Gastrocnemius medialis (tissue), 4 donors: ENCODE results near the gene THADA. TPM values are rescaled to one million over a fixed set of nuclear protein-coding genes. Genes with fewer than 3 reads are reported as not detected.

ENCODE experiments used
- ATAC-seq, 2 donors: fragments of 150-250 bp; one replicate each; pipeline ENCODE4 v1.9.1; 2016
- DNase-seq, 2 donors: peaks; one replicate each; pipeline ENCODE4 v3.0.0-alpha.2; 2019
- H3K27ac ChIP-seq, 4 donors: fragments of 200-600 bp; sonication (generic); 1 replicate in 1 of 4; 2 replicates in 3 of 4; pipeline ENCODE4 v1.5.1; 2016 to 2018; ENCODE audit warnings: mild to moderate bottlenecking in 2 of 4, moderate library complexity in 1 of 4
- H3K27me3 ChIP-seq, 3 donors: fragments of 200-600 bp; sonication (generic) in 2 of 3; 1 replicate in 1 of 3; 2 replicates in 2 of 3; pipeline versions ENCODE4 v1.5.1 to v1.6.0; 2016 to 2019; ENCODE audit warnings: mild to moderate bottlenecking in 1 of 3, moderate library complexity in 1 of 3
- H3K36me3 ChIP-seq, 2 donors: fragments of 200-600 bp; sonication (generic) in 1 of 2; one replicate each; pipeline ENCODE4 v1.5.1; 2017 to 2018
- H3K4me1 ChIP-seq, 2 donors: fragments of 200-600 bp; sonication (generic) in 1 of 2; one replicate each; pipeline ENCODE4 v1.5.1; 2016 to 2017; ENCODE audit warnings: mild to moderate bottlenecking in 2 of 2
- H3K4me3 ChIP-seq, 4 donors: fragments of 200-600 bp; sonication (generic) in 3 of 4; 1 replicate in 1 of 4; 2 replicates in 3 of 4; pipeline ENCODE4 v1.5.1; 2016 to 2019; ENCODE audit warnings: mild to moderate bottlenecking in 2 of 4
- H3K9me3 ChIP-seq, 3 donors: fragments of 200-600 bp; sonication (generic) in 2 of 3; 1 replicate in 1 of 3; 2 replicates in 2 of 3; pipeline ENCODE4 v1.5.1; 2016 to 2019
- CTCF ChIP-seq, 5 experiments: fragments of 450-650 bp in 3 of 5; fragments of 200-600 bp in 2 of 5; sonication (generic) in 2 of 5; IDR thresholded peaks in 4 of 5; conservative IDR thresholded peaks in 1 of 5; 1 replicate in 4 of 5; 2 replicates in 1 of 5; pipeline ENCODE4 v1.5.1; 2016 to 2019; ENCODE audit warnings: antibody characterized with exemption in 5 of 5, mild to moderate bottlenecking in 3 of 5, moderate library complexity in 3 of 5
- POLR2A ChIP-seq, 2 donors: fragments of 450-650 bp; IDR thresholded peaks; one replicate each; pipeline ENCODE4 v1.6.1; 2017; ENCODE audit warnings: antibody characterized with exemption in 2 of 2, mild to moderate bottlenecking in 2 of 2, moderate library complexity in 2 of 2
- in situ Hi-C, 4 donors: fragments of 200-750 bp; cut with MboI; loops; one replicate each; pipeline versions ENCODE4 v1.15.0 to v1.8.0; 2017; ENCODE audit warnings: low sequenced_read_pairs in 4 of 4
- intact Hi-C: fragments of 100-400 bp; cut with DNase I; formaldehyde crosslinking; loops from one replicate; pipeline ENCODE4 v1.15.1; 2023; ENCODE audit warnings: low total_unique reads
- total RNA-seq, 4 donors: library from RNA; depleted of rRNA; stranded (reverse); fragments of >200 nt; gene quantifications; one replicate each; pipeline versions ENCODE4 v1.1.0 to v1.2.3, GENCODE V29; 2016

The THADA gene
- total RNA-seq, 4 donors from 2014 or later, result 13.6 to 19.0 (median 16.2) TPM

GRCh38 chr2:43569921-43570320 is 25.9 kb downstream of the THADA start:
- in situ Hi-C loops (loop anchor here (10.0 to 25.0 kb wide), 2 partner anchors 733 to 745 kb away; no protein-coding TSS in a partner anchor), intact Hi-C loops (no loop called here)
- TF ChIP-seq POLR2A (IDR thresholded peaks at IDR 0.05), result no peak
- TF ChIP-seq CTCF (IDR thresholded peaks at IDR 0.05 in 4 of 5, conservative IDR thresholded peaks at IDR 0.05 in 1 of 5), result no peak
- Histone ChIP-seq H3K36me3 (peaks cover 0 to 68% of the 10 kb centered on the region in 2 donors), H3K27ac (no peak overlapping the region), H3K4me3 (no peak overlapping the region), H3K27me3 (no peaks in the 10 kb centered on the region), H3K4me1 (no peaks in the 10 kb centered on the region), H3K9me3 (no peaks in the 10 kb centered on the region)
- ATAC-seq (no peak), DNase-seq (no peak)

DNA sequence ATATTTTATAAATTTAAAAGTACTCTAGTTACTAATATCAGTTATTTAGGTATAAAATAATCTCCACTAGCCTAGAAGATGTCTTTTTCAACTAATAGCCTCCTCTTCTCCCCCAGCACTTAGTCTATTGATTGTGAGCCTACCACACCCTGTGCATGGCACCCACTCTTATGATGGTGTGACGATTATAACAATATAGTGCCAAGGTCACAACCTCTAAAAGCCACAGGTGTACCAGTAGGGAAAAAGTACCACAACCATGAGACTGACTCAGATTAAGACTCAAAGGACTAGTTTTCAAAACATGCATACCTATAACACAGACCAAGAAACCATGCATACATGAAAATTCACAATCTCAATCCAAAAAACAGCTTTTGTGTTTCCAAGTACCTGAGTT is 27.6 kb downstream of the THADA start:
- Histone ChIP-seq H3K4me1 (no peaks in the 10 kb centered on the region), H3K36me3 (peaks cover 0 to 71% of the 10 kb centered on the region in 2 donors), H3K4me3 (no peak overlapping the region), H3K9me3 (no peaks in the 10 kb centered on the region), H3K27me3 (no peaks in the 10 kb centered on the region), H3K27ac (no peak overlapping the region)
- TF ChIP-seq POLR2A (IDR thresholded peaks at IDR 0.05), result no peak
- TF ChIP-seq CTCF (IDR thresholded peaks at IDR 0.05 in 4 of 5, conservative IDR thresholded peaks at IDR 0.05 in 1 of 5), result no peak
- ATAC-seq (no peak), DNase-seq (no peak)
- in situ Hi-C loops, result loop anchor here in 2 of 4 donors (25.0 kb wide), 1 partner anchor 731 kb away; no protein-coding TSS in a partner anchor
- intact Hi-C loops, result no loop called here

DNA sequence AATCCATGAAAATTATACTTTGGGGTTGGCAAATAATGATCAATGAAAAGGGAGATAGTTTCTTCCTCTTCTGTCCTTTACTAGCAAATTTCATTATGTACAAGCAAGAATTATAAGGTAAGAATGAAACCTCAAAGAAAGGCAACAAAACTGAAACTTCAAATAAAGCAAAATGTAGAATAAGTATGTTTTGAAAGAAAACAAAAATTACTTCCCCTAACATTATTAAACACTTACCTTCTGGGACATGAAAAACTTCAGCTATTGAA is 29.4 kb downstream of the THADA start:
- H3K9me3 ChIP-seq, result no peaks in the 10 kb centered on the region
- no peak overlapping the region for H3K4me3 ChIP-seq
- DNase-seq (no peak), ATAC-seq (no peak)
- TF ChIP-seq CTCF (IDR thresholded peaks at IDR 0.05 in 4 of 5, conservative IDR thresholded peaks at IDR 0.05 in 1 of 5) (no peak), POLR2A (IDR thresholded peaks at IDR 0.05) (no peak)
- intact Hi-C loops (no loop called here), in situ Hi-C loops (loop anchor here in 2 of 4 donors (25.0 kb wide), 1 partner anchor 729 kb away; no protein-coding TSS in a partner anchor)
- no peaks in the 10 kb centered on the region for H3K27me3 ChIP-seq
- H3K36me3 ChIP-seq, result peaks cover 0 to 54% of the 10 kb centered on the region in 2 donors
- no peak overlapping the region for H3K27ac ChIP-seq
- no peaks in the 10 kb centered on the region for H3K4me1 ChIP-seq

DNA sequence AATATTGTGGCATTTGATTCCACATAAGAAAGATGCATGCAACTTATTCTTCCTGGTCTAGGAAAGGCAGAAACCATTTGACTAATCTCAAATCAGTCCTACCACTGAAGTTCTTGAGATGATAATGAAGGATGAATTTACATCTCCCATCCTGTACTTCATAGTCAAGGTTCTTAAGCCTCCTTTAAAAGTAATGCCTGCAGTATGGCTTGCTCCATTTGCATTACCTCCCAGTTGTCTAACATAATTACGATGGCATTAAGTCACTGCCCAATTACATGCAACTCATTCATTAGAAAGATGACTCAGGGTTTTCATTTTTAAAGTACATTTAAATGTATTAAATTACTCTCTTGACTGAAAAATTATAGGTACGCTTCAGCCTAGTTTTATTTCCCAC is 32.2 kb downstream of the THADA start:
- DNase-seq (no peak), ATAC-seq (no peak)
- no peak overlapping the region for H3K4me3 ChIP-seq
- H3K36me3 ChIP-seq, result peaks cover 0 to 36% of the 10 kb centered on the region in 2 donors
- no peak overlapping the region for H3K27ac ChIP-seq
- TF ChIP-seq POLR2A (IDR thresholded peaks at IDR 0.05) (no peak), CTCF (IDR thresholded peaks at IDR 0.05 in 4 of 5, conservative IDR thresholded peaks at IDR 0.05 in 1 of 5) (no peak)
- no peaks in the 10 kb centered on the region for H3K27me3 ChIP-seq
- intact Hi-C loops (no loop called here), in situ Hi-C loops (loop anchor here in 2 of 4 donors (25.0 kb wide), 1 partner anchor 726 kb away; no protein-coding TSS in a partner anchor)
- no peaks in the 10 kb centered on the region for H3K4me1 ChIP-seq
- H3K9me3 ChIP-seq, result no peaks in the 10 kb centered on the region

GRCh38 chr2:43560231-43560547 is 35.6 kb downstream of the THADA start:
- TF ChIP-seq CTCF (IDR thresholded peaks at IDR 0.05 in 4 of 5, conservative IDR thresholded peaks at IDR 0.05 in 1 of 5) (no peak), POLR2A (IDR thresholded peaks at IDR 0.05) (no peak)
- no peak for DNase-seq
- no peaks in the 10 kb centered on the region for H3K9me3 ChIP-seq
- H3K27ac ChIP-seq, result no peak overlapping the region
- no peak for ATAC-seq
- peaks cover 0 to 41% of the 10 kb centered on the region in 2 donors for H3K36me3 ChIP-seq
- no peak overlapping the region for H3K4me3 ChIP-seq
- H3K4me1 ChIP-seq, result no peaks in the 10 kb centered on the region
- in situ Hi-C loops, result loop anchor here in 2 of 4 donors (25.0 kb wide), 1 partner anchor 723 kb away; no protein-coding TSS in a partner anchor
- H3K27me3 ChIP-seq, result no peaks in the 10 kb centered on the region
- intact Hi-C loops, result no loop called here
